K562 (cell line): ENCODE results near the gene NAT14. TPM values are rescaled to one million over a fixed set of nuclear protein-coding genes. Genes with fewer than 3 reads are reported as not detected.

Experiments used
- ARID1B ChIP-seq: fragments of 450-650 bp; IDR thresholded peaks from 2 replicates; pipeline ENCODE4 v1.6.1; 2016; ENCODE audit warnings: antibody characterized with exemption, mild to moderate bottlenecking, inconsistent platforms
- DDX20 ChIP-seq: fragments of 450-650 bp; IDR thresholded peaks from 2 replicates; pipeline ENCODE4 v1.6.1; 2016; ENCODE audit warnings: missing genetic modification characterization, low read depth, mild to moderate bottlenecking, missing compliant biosample characterization, moderate library complexity
- FOSL1 ChIP-seq: fragments of 200-800 bp; sonication (Bioruptor generic); conservative IDR thresholded peaks from 2 replicates; pipeline ENCODE4 v1.6.1; 2016; ENCODE audit warnings: missing genetic modification characterization, missing compliant biosample characterization
- KHSRP ChIP-seq: fragments of 450-650 bp; IDR thresholded peaks from 2 replicates; pipeline ENCODE4 v1.6.1; 2017
- NFIX ChIP-seq: fragments of 250-450 bp; sonication (Bioruptor Pico); IDR thresholded peaks from 2 replicates; pipeline ENCODE4 v1.4.0; 2020; ENCODE audit warnings: low read depth, mild to moderate bottlenecking, moderate library complexity
- PREB ChIP-seq: sonication (generic); formaldehyde crosslinking; IDR thresholded peaks from 2 replicates; pipeline ENCODE4 v1.8.1; 2023; ENCODE audit warnings: mild to moderate bottlenecking, missing genetic modification reagents
- ZKSCAN1 ChIP-seq: fragments of 150-350 bp; IDR thresholded peaks from 2 replicates; pipeline ENCODE4 v1.6.1; 2016; ENCODE audit warnings: low read depth, low read length
- ZNF407 ChIP-seq: fragments of 450-650 bp; IDR thresholded peaks from 2 replicates; pipeline ENCODE4 v1.6.1; 2016; ENCODE audit warnings: low read depth
- ZNF592 ChIP-seq: fragments of 450-650 bp; IDR thresholded peaks from 2 replicates; pipeline ENCODE4 v1.6.1; 2017; ENCODE audit warnings: antibody characterized with exemption, mild to moderate bottlenecking
- polyA plus RNA-seq, 8 experiments: library from polyadenylated mRNA; depleted of rRNA in 4 of 8; stranded (reverse) in 5 of 8; unstranded in 3 of 8; fragments of >200 nt; fragmentation: Nextera tagmentation in 2 of 8; fragmentation: Illumina TruSeq in 1 of 8; extraction: Ambion mirVana in 2 of 8; extraction: Trizol in 1 of 8; gene quantifications; 2 replicates each; pipeline versions ENCODE4 v1.2.1 to v1.2.3, GENCODE V29; 2011 to 2014; ENCODE audit warnings: inconsistent platforms in 1 of 8, missing spikeins in 1 of 8
- total RNA-seq, 7 experiments: library from RNA; depleted of rRNA in 6 of 7; stranded (reverse); fragments of >200 nt in 6 of 7; fragmentation: Illumina TruSeq in 2 of 7; extraction: Trizol in 2 of 7; gene quantifications; 2 replicates each; pipeline versions ENCODE4 v1.2.1 to v1.2.3, GENCODE V29; 2011 to 2021; ENCODE audit warnings: low replicate concordance in 1 of 7

NAT14 gene
- total and polyA plus RNA-seq, 9 of the 15 experiments (the other 6 are each of a cell fraction or from before 2014, with no cell fraction given), result 2.4 to 77.0 (median 26.7) TPM

GRCh38 chr19:55465460-55466240 lies 19.3 kb upstream of the NAT14 start (continued):
- TF ChIP-seq PREB, result no peak
- TF ChIP-seq FOSL1 (tag), result 0 out of 2 replicates have a peak, but pooled peaks have one; percentile 43
- TF ChIP-seq KHSRP, result no peak
- peak; percentile 38 for TF ChIP-seq ARID1B
- TF ChIP-seq ZNF407, result no peak
- no peak for TF ChIP-seq ZNF592
- no peak for TF ChIP-seq ZKSCAN1
- no peak for TF ChIP-seq NFIX (CRISPR knock-in tag)
- TF ChIP-seq DDX20, result no peak
